ENCODE results near the gene NHSL2. TPM values are rescaled to one million over a fixed set of nuclear protein-coding genes. Genes with fewer than 3 reads are reported as not detected.
A peak's percentile ranks its signal among the peaks of the same experiment; 100 is the strongest.

NHSL2 gene
- total RNA-seq, 1 donor from 2014 or later, result not detected

DNA sequence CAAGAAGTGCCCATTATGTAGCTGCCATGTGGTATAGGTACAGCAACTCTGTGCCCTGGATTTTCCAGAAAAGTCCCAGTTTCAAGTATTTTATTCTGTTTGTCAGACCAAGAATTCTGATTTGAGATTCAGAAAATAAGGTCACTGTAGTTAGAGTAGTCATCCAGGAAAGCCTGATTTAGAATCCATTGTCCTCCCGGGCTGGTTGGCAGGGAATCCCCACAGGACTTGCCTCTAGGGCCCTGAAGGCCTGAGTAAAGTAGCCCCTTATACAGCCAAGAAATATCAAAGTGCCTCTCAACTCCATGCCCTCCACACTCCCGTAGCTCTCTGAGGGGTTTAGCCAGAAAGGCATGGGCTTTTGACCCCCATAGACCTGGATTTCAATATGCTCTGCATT is 184.7 kb downstream of the NHSL2 start:
- Histone ChIP-seq H3K27me3 (ENCODE audit: control insufficient read depth, insufficient read depth, low read length) (no peaks in the 10 kb centered on the region), H3K4me3 (ENCODE audit: low read depth, low read length) (no peak overlapping the region), H3K36me3 (ENCODE audit: control insufficient read depth, insufficient read depth, low read length) (no peaks in the 10 kb centered on the region)
- no peak for FAIRE-seq
- DNase-seq (ENCODE audit: low read depth), result no peak
- TF ChIP-seq, protein P1, sequence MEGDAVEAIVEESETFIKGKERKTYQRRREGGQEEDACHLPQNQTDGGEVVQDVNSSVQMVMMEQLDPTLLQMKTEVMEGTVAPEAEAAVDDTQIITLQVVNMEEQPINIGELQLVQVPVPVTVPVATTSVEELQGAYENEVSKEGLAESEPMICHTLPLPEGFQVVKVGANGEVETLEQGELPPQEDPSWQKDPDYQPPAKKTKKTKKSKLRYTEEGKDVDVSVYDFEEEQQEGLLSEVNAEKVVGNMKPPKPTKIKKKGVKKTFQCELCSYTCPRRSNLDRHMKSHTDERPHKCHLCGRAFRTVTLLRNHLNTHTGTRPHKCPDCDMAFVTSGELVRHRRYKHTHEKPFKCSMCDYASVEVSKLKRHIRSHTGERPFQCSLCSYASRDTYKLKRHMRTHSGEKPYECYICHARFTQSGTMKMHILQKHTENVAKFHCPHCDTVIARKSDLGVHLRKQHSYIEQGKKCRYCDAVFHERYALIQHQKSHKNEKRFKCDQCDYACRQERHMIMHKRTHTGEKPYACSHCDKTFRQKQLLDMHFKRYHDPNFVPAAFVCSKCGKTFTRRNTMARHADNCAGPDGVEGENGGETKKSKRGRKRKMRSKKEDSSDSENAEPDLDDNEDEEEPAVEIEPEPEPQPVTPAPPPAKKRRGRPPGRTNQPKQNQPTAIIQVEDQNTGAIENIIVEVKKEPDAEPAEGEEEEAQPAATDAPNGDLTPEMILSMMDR (IDR thresholded peaks at IDR 0.05; ENCODE audit: insufficient read depth, low read length, severe bottlenecking), result no peak

DNA sequence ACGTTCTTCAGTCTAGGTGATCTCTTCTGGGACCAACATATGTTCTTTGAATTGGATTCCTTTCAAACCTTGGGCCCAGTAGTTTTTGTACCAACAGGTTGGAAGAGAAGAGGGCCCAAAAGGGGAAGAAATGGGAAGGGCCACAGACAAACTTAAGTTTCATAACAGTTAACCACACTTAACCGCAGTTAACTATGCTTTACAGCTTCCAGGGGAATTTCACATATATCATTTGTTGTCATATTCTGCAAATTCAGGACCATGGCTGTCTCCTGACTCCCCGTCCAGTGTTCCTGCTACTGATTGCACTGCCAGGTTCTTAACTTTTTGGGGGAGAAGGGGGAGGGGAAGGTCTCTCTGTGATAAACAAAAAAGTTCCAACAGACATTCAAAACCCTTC is 186.5 kb downstream of the NHSL2 start:
- TF ChIP-seq, protein P1 (IDR thresholded peaks at IDR 0.05; ENCODE audit: insufficient read depth, low read length, severe bottlenecking), result no peak
- FAIRE-seq, result no peak
- no peaks in the 10 kb centered on the region for H3K36me3 ChIP-seq (ENCODE audit: control insufficient read depth, insufficient read depth, low read length)

DNA sequence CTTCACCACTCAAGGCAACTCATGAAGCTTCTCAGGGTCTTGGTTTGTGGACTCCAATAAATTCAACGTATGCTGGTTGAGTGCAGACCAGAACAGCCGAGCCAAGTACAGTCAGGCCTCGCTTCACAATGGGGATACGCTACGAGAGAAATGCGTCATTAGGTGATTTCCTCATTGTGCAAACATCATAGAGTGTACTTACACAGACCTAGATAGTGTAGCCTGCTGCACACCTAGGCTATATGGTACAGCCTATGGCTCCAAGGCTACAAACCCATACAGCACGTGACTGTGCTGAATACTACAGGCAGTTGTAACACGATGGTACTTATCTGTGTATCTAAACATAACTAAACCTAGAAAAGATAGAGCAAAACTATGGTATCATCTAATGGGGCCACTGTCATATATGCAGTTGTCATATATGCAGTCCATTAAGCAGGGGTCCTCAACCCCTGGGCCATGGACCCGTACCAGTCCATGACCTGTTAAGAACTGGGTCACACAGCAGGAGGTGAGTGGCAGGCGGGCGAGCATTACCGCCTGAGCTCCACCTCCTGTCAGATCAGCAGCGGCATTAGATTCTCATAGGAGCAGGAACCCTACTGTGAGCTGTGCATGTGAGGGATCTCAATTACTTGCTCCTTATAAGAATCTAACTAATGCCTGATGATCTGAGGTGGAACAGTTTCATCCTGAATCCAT is 189.6 kb downstream of the NHSL2 start:
- Histone ChIP-seq H3K27me3 (ENCODE audit: control insufficient read depth, insufficient read depth, low read length) (no peaks in the 10 kb centered on the region), H3K4me3 (ENCODE audit: low read depth, low read length) (no peak overlapping the region), H3K36me3 (ENCODE audit: control insufficient read depth, insufficient read depth, low read length) (no peaks in the 10 kb centered on the region)
- FAIRE-seq, result no peak
- TF ChIP-seq, protein P1 (IDR thresholded peaks at IDR 0.05; ENCODE audit: insufficient read depth, low read length, severe bottlenecking), result no peak
- peak; percentile 53 for DNase-seq (ENCODE audit: low read depth)

More for the DNA sequence above, 186.5 kb downstream of the NHSL2 start:
- Histone ChIP-seq H3K4me3 (ENCODE audit: low read depth, low read length) (no peak overlapping the region), H3K27me3 (ENCODE audit: control insufficient read depth, insufficient read depth, low read length) (no peaks in the 10 kb centered on the region)
- DNase-seq (ENCODE audit: low read depth), result no peak

DNA sequence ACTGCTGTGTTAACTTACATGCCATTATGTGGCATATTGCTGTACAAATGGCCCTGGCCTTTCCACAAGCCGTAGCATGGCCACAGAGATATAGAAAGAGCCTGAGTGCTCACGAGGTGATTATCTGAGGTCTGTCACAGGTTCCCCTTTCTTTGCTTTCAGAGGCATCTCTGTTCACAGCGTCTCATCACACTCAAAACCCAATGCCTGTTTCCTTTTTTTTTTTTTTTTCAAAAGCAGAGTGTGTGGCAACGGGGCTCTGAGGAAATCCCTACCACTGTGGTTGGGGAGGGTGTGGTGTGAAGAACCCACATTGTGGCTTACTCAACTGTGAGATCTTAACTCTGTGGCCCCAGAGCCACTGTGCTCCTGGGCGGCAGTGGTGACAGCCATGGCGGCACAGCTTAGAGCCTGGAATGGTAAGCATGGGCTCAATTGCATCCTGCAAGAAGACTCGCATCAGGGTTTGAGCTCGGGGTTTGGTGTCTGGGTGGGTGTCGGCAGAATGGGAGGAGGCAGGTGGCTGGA is 190.2 kb downstream of the NHSL2 start:
- no peak overlapping the region for H3K4me3 ChIP-seq (ENCODE audit: low read depth, low read length)
- TF ChIP-seq, protein P1 (IDR thresholded peaks at IDR 0.05; ENCODE audit: insufficient read depth, low read length, severe bottlenecking), result no peak
- no peaks in the 10 kb centered on the region for H3K27me3 ChIP-seq (ENCODE audit: control insufficient read depth, insufficient read depth, low read length)
- FAIRE-seq (no peak), DNase-seq (ENCODE audit: low read depth) (no peak)
- no peaks in the 10 kb centered on the region for H3K36me3 ChIP-seq (ENCODE audit: control insufficient read depth, insufficient read depth, low read length)

DNA sequence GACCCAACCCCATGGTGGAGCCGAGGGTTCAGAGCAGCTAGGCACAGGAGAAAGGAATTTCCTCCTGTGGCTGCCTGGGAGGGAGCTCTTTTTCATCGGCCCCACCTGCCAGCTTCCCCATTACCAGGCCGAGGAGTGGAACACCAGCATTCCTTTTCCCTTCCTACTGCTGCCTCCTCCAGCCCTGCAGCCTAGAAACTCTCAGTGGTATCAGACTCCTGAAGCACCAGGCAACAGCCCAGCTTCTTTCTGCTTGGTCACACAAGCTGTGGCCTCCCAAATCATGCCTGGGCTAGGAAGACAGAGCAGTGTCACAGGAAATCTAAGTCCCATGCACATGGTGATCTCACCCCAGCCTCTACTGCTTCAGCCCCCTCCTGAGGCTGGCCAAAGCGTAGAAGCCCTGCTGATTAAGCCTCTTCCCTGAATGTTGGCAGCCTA is 191.0 kb downstream of the NHSL2 start:
- no peaks in the 10 kb centered on the region for H3K27me3 ChIP-seq (ENCODE audit: control insufficient read depth, insufficient read depth, low read length)
- no peaks in the 10 kb centered on the region for H3K36me3 ChIP-seq (ENCODE audit: control insufficient read depth, insufficient read depth, low read length)
- H3K4me3 ChIP-seq (ENCODE audit: low read depth, low read length), result no peak overlapping the region
- TF ChIP-seq, protein P1 (IDR thresholded peaks at IDR 0.05; ENCODE audit: insufficient read depth, low read length, severe bottlenecking), result no peak
- DNase-seq (ENCODE audit: low read depth) (no peak), FAIRE-seq (no peak)
